Measurements from ENCODE around the gene TTC34.

DNA sequence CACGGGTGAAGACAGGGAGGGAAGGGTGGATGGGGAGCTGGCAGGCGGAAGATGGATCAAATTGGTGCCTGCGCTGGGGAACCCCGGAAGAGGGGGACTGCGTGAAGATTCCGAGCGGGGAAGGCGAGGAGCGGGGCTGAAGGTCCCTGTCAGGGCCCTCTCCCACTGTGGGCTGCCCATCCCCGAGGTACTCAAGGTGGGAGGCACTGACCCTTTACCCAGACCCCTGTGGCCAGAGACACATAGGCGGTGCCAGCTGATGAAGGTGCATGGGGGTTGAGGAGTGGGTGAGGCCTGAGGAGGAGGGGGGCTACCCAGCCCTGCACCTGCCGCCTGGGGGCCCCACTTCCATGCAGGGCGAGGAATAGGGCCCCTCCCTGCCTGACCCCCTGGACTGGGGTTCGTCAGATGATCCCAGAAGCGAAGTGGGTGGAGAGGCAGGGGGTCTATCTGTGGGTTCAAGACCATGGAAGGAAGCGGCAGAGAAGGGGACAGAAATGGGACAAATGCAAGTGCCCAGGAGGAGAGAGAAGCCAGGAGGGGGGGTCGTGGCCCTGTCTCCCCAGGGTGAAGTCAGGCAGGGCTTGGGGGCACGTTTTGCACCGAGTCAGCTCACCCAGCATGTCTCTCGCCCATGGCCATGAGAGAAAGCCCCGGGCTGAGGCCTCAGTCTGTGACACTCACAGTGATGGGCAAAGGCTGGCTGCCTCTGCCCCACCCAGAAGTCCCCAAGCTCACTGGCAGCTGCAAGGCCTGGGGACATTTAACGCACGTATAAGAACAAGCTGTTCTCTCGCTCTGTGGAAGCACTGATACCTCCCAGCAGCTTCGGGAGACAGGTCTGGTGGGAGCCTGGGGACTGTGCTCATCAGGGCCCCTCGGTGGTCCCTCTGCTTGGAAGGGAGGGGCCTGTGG, 161.6 kb downstream of the TTC34 start:
- TF ChIP-seq, protein P1, sequence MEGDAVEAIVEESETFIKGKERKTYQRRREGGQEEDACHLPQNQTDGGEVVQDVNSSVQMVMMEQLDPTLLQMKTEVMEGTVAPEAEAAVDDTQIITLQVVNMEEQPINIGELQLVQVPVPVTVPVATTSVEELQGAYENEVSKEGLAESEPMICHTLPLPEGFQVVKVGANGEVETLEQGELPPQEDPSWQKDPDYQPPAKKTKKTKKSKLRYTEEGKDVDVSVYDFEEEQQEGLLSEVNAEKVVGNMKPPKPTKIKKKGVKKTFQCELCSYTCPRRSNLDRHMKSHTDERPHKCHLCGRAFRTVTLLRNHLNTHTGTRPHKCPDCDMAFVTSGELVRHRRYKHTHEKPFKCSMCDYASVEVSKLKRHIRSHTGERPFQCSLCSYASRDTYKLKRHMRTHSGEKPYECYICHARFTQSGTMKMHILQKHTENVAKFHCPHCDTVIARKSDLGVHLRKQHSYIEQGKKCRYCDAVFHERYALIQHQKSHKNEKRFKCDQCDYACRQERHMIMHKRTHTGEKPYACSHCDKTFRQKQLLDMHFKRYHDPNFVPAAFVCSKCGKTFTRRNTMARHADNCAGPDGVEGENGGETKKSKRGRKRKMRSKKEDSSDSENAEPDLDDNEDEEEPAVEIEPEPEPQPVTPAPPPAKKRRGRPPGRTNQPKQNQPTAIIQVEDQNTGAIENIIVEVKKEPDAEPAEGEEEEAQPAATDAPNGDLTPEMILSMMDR (conservative IDR thresholded peaks at IDR 0.05; ENCODE audit: low read depth, low read length): no peak
- TF ChIP-seq POLR2A (IDR thresholded peaks at IDR 0.05; ENCODE audit: low read depth, low read length): no peak
- TF ChIP-seq FOS (IDR thresholded peaks at IDR 0.05; ENCODE audit: low read depth, low read length): no peak
- TF ChIP-seq, protein P2, sequence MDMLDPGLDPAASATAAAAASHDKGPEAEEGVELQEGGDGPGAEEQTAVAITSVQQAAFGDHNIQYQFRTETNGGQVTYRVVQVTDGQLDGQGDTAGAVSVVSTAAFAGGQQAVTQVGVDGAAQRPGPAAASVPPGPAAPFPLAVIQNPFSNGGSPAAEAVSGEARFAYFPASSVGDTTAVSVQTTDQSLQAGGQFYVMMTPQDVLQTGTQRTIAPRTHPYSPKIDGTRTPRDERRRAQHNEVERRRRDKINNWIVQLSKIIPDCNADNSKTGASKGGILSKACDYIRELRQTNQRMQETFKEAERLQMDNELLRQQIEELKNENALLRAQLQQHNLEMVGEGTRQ (IDR thresholded peaks at IDR 0.05; ENCODE audit: low read depth, low read length): no peak
- no peak for TF ChIP-seq RAD21 (IDR thresholded peaks at IDR 0.05; ENCODE audit: low read length)
- no peak for TF ChIP-seq RFX5 (IDR thresholded peaks at IDR 0.05; ENCODE audit: low read depth, low read length)
- no peak for TF ChIP-seq MAFK (IDR thresholded peaks at IDR 0.05; ENCODE audit: low read depth, low read length)
- TF ChIP-seq, protein P3, sequence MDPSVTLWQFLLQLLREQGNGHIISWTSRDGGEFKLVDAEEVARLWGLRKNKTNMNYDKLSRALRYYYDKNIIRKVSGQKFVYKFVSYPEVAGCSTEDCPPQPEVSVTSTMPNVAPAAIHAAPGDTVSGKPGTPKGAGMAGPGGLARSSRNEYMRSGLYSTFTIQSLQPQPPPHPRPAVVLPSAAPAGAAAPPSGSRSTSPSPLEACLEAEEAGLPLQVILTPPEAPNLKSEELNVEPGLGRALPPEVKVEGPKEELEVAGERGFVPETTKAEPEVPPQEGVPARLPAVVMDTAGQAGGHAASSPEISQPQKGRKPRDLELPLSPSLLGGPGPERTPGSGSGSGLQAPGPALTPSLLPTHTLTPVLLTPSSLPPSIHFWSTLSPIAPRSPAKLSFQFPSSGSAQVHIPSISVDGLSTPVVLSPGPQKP (IDR thresholded peaks at IDR 0.05; ENCODE audit: borderline replicate concordance, low read depth, low read length): no peak
- TF ChIP-seq CEBPB (IDR thresholded peaks at IDR 0.05; ENCODE audit: low read depth, low read length): no peak
- no peak for TF ChIP-seq SMC3 (IDR thresholded peaks at IDR 0.05; ENCODE audit: low read depth, low read length)
- no peak for TF ChIP-seq CHD1 (IDR thresholded peaks at IDR 0.05; ENCODE audit: low read depth, low read length)
- no peak for TF ChIP-seq MAZ (IDR thresholded peaks at IDR 0.05; ENCODE audit: borderline replicate concordance, low read depth, low read length)
